ENCODE results near the gene CDC14A.

GRCh38 chr1:100359139-100359538, 6.8 kb downstream of the CDC14A start:
- no peak for TF ChIP-seq CTCF (IDR thresholded peaks at IDR 0.05; ENCODE audit: low read length)
- TF ChIP-seq EZH2 (IDR thresholded peaks at IDR 0.05; ENCODE audit: borderline replicate concordance, low read length): no peak
